LoVo (cell line): Measurements from ENCODE around the gene FBXL13.
"Not testable (repeated sequence)": the region's sequence is repeated elsewhere in the genome, so short reads cannot be mapped to it uniquely, and the experiment has no call there.

Experiments used
- DNase-seq: peaks from one replicate; pipeline ENCODE4 v3.0.0-alpha.2; 2016; ENCODE audit warnings: low spot score

Gene FBXL13

GRCh38 chr7:102817616-102818573, 256.7 kb downstream of the FBXL13 start:
- DNase-seq, result no peak

GRCh38 chr7:102814025-102814471, 260.5 kb downstream of the FBXL13 start:
- DNase-seq, result no peak

- DNase-seq, result no peak
Measured at GRCh38 chr7:102813191-102814024, 261.2 kb downstream of the FBXL13 start.

GRCh38 chr7:102811942-102812678, 262.5 kb downstream of the FBXL13 start:
- no peak for DNase-seq

GRCh38 chr7:102810916-102811315, 263.7 kb downstream of the FBXL13 start:
- no peak for DNase-seq

- DNase-seq, result no peak
Measured at GRCh38 chr7:102806613-102807012, 268.0 kb downstream of the FBXL13 start.

GRCh38 chr7:102795987-102796595, 278.5 kb downstream of the FBXL13 start:
- DNase-seq, result not testable (repeated sequence)

GRCh38 chr7:102794567-102794966, 280.0 kb downstream of the FBXL13 start:
- DNase-seq, result not testable (repeated sequence)

GRCh38 chr7:102791831-102792230, 282.8 kb downstream of the FBXL13 start:
- DNase-seq, result not testable (repeated sequence)

- not testable (repeated sequence) for DNase-seq
Measured at GRCh38 chr7:102791367-102791766, 283.2 kb downstream of the FBXL13 start.

- not testable (repeated sequence) for DNase-seq
Measured at GRCh38 chr7:102790364-102791100, 284.1 kb downstream of the FBXL13 start.

GRCh38 chr7:102788770-102789169, 285.8 kb downstream of the FBXL13 start:
- DNase-seq, result not testable (repeated sequence)

GRCh38 chr7:102780926-102781325, 293.7 kb downstream of the FBXL13 start:
- DNase-seq, result not testable (repeated sequence)

GRCh38 chr7:102778663-102779062, 295.9 kb downstream of the FBXL13 start:
- not testable (repeated sequence) for DNase-seq

GRCh38 chr7:102776217-102776616, 298.4 kb downstream of the FBXL13 start:
- not testable (repeated sequence) for DNase-seq

GRCh38 chr7:102770467-102770866, 304.1 kb downstream of the FBXL13 start:
- not testable (repeated sequence) for DNase-seq

GRCh38 chr7:102769657-102770192, 304.9 kb downstream of the FBXL13 start:
- DNase-seq, result not testable (repeated sequence)

- DNase-seq, result not testable (repeated sequence)
Measured at GRCh38 chr7:102763295-102763905, 311.2 kb downstream of the FBXL13 start.
